GM19467 (cell line): ENCODE results near the gene TRIM41.

ENCODE experiments used
- ATAC-seq: cut with Tn5 transposase; IDR thresholded peaks from one replicate; pipeline ENCODE4 v1.9.1; 2021; ENCODE audit warnings: mild to moderate bottlenecking, moderate library complexity; ENCODE audit not compliant: unreplicated experiment

TRIM41 gene

GRCh38 chr5:181192337-181193046 is 30.6 kb upstream of the TRIM41 start:
- no peak for ATAC-seq

GRCh38 chr5:181193656-181194055 is 29.4 kb upstream of the TRIM41 start:
- ATAC-seq, result no peak

GRCh38 chr5:181194489-181195248 is 28.4 kb upstream of the TRIM41 start:
- no peak for ATAC-seq

- no peak for ATAC-seq
Measured at GRCh38 chr5:181195249-181195761, 27.8 kb upstream of the TRIM41 start.

- no peak for ATAC-seq
Measured at GRCh38 chr5:181197326-181197951, 25.6 kb upstream of the TRIM41 start.

GRCh38 chr5:181198106-181198685 is 24.9 kb upstream of the TRIM41 start:
- ATAC-seq, result no peak

GRCh38 chr5:181198905-181199519 is 24.1 kb upstream of the TRIM41 start:
- peak; percentile 74 for ATAC-seq

GRCh38 chr5:181199881-181200638 is 23.0 kb upstream of the TRIM41 start:
- no peak for ATAC-seq

GRCh38 chr5:181200816-181201215 is 22.3 kb upstream of the TRIM41 start:
- no peak for ATAC-seq

GRCh38 chr5:181203093-181203711 is 19.9 kb upstream of the TRIM41 start:
- no peak for ATAC-seq

- ATAC-seq, result no peak
Measured at GRCh38 chr5:181203777-181204112, 19.3 kb upstream of the TRIM41 start.

- no peak for ATAC-seq
Measured at GRCh38 chr5:181204113-181204825, 18.8 kb upstream of the TRIM41 start.

- no peak for ATAC-seq
Measured at GRCh38 chr5:181204826-181205760, 18.0 kb upstream of the TRIM41 start, which contains the start of gene TRIM7. TSS of gene TRIM7 (minus strand) at chr5:181205196. CDS start at chr5:181205110, 86 bp downstream.

- no peak for ATAC-seq
Measured at GRCh38 chr5:181205761-181206649, 17.1 kb upstream of the TRIM41 start.

GRCh38 chr5:181207214-181207959 is 15.7 kb upstream of the TRIM41 start:
- no peak for ATAC-seq

GRCh38 chr5:181207960-181208253 is 15.2 kb upstream of the TRIM41 start:
- ATAC-seq, result no peak
